Middle frontal gyrus (tissue), 1 donor: ENCODE results near the gene PLEKHA7.

Experiments
- DNase-seq: peaks from one replicate; pipeline ENCODE4 v3.0.0-alpha.2; 2015; ENCODE audit warnings: low spot score; ENCODE audit errors: extremely low spot score

PLEKHA7 gene

DNA sequence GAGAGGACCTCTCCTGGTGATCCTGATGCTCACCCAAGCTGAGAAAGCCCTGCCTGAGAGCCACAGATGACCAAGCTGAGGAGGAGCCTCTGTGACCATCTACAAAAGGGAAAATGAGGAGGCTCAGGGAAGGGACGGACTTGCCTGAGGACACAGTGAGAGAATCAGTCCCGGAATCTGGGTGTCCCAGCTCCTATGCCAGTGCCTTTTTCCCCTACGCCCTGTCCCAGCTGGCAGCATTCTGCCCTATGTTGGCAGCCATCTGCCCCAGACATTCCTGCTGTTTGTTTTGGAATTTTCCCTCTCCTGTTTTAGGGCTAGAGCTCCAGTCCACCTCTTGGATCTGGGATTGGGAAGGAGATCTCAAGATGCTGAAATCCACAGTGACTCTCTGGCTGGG, 221.2 kb downstream of the PLEKHA7 start:
- DNase-seq: no peak

DNA sequence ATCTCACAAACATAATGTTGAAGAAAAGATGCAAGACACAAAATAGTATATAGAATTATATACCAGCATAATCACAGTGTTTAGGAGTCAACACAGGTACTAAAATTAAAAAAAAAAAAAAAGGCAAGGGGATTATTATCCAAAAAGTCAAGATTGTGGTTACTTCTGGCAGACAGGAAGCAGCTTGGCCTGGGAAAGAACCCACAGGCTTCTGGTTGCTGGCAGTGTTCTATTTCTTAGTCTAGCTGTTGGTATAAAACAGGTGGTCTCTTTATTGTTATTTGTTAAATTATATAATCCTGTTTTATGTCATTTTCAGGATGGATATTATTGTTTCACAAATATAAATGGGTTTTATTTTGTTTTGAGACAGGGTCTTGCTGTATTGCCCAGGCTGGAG, 221.8 kb downstream of the PLEKHA7 start:
- DNase-seq: no peak

DNA sequence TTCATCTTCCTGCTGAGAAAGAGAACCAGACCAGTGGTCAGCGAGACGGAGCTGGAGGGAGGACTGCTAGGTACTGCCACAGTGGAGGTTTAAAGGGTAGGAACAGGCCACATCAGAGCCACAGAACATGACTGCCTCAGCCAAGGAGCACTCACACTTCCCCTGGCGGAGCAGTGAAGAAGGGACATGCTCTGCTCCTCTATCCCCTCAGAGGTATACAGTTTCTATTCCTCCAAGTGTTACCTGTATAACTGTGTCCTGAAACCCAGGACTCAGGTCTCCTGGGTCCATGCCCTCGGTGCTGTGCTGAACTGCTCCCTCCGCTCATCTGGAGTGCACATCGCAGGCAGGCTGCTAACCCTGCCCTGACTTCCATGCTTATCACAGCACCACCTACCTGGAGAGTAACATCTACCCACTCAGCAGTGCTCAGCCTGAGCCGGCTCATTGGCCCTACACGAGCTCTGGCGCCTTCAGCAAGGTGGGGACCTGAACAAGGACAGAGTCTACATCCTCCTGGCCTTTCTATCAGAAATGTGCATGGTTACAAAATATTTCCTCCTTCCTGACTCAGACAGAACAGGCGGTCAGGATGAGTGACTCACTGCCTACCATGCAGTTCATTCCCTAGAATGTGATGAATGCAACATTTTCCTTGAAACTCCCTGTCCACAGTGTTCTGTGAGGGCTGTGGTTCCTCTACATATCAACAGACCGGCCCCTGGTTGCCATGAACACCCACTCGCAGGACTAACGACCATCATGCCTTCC, 222.8 kb downstream of the PLEKHA7 start:
- DNase-seq: no peak

DNA sequence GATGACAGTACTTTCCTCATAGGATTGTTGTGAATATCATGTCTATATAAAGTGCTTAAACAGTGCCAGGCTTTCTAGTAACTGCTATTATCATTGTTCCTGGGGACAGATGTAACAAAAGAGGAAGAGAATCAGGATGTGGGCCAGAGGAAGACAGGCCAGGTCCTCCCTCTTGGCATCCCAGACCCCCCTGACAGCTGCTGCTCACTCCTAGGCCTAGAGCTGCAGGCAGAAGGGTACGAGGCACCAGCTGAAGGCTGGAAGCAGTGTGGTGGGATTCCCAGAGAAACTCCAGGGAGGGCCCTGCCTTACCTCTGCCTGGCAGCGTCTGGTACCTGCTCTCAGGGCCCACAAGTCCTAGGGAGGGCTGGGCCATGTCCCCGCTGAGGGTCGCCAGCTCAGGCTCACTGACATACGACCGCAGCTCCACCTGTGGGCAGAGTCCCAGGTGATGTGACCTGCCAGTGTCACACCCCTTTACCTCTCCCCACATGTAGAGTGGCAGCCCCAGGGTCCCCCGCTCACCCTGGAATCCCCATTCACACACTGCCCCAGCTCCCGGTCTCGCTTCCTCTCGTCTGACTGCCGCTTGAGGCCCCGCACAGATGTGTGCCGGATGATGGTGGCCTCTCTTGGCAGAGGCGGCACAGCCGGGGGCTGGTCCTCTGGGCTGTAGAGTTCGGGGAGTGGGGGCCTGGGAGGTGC, 223.6 kb downstream of the PLEKHA7 start:
- DNase-seq: no peak

- no peak for DNase-seq
Observed at GRCh38 chr11:16789560-16790485, 224.4 kb downstream of the PLEKHA7 start.

DNA sequence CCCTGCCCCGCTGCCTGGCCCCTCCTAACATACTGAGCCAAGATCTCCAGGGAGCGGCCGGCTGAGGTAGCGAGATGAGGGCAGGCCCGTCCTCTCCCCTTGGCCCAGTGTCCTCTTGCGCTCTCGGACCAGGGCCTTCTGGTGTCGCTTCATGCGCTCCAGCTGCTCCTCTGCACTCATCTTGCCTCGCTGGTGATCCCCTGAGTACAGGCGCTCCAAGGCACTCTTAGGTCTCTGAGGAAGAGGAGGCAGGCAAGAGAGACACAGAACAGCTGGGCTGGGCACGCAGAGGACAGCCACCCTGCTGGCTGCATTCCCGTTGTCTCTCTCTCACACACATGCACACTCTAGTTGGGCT, 225.2 kb downstream of the PLEKHA7 start:
- DNase-seq: no peak

DNA sequence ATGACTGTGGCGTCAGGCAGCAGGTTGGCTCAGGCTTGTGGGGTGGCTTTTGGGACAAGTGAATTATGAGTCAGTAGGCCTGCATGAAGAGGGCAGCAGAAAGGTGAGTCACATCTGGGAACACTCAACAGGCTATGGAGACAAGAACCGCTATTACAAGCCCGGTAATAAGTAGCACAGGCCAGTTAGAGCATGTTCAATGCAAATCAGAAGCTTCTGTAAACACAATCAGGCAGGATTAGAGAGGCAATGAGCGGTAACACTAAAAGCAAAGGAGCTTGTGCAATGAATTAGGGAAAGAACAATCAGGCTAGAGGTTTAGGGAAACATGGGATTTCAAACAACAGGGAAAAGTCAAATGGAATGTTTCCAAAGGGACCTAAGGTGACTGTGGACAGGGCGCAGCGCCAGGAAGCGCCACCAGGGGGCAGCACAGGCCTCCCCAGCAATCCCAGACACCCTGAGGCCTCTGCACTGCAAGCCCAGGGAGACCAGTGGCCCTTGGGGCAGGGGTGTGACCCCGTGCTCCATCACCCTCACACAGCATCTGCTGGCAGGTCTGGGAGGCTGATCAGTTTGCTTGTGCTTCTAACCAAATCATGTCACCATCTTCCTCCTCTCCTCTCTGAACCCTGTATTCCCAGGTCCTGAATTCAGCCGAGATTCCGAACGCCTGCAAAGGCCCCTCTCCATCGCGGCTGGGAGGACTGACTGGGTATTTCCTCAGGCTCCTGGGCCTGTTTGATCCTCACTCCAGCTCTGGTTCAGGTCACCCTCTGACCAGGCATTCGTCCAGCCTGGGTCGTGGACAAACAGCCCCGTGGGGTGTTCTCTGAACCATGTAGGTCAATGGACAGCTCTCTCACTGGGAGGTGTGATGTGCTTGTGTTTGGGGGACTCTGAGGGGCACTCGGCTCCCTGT, 225.8 kb downstream of the PLEKHA7 start:
- no peak for DNase-seq

GRCh38 chr11:16787035-16787742, 227.0 kb downstream of the PLEKHA7 start:
- no peak for DNase-seq

- DNase-seq: no peak
Observed at GRCh38 chr11:16786131-16786530, 228.1 kb downstream of the PLEKHA7 start.

GRCh38 chr11:16785520-16786128, 228.6 kb downstream of the PLEKHA7 start:
- peak; percentile 73 for DNase-seq

DNA sequence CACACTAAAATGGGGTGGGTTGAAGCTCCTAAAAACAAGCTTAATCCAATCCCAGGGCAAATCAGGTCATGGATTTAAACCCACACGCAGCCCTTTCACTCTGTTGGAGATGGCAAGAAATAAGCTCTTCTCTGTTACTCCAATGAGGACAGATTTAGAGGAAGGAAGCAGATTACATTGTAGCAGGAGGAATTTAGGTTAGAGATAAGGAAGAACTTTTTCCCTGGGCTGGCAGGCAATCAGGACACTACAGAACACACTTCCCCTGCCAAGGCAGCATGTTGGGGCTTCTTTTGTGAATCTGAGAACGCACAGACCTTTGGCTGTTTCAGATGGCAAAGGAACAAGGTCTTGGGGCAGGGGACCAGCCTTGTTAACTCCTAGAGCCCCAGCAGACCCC, 229.5 kb downstream of the PLEKHA7 start:
- no peak for DNase-seq

GRCh38 chr11:16784097-16784496, 230.1 kb downstream of the PLEKHA7 start:
- DNase-seq: no peak

DNA sequence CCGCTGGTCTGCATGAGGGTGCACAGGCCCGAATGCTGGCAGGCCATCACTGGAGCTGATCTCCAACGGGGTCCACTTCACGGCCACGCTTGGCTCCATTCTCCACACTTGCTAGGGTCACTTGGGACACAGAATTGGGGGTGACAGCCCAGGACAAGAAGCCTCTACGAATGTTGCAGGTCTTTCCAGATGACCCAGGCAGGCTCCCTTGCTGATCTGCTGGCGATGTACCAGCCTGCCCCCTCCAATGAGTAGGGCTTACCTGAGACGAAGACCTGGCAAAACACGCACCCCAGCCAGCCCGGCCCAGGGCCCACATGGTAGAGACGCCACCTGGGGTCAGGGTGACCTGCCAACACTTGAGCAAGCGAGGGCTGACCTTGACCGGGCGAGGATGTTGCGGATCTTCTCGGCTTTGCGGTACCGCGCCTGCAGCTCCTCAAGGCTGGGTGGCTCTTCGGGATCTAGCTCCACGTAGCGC, 230.9 kb downstream of the PLEKHA7 start:
- no peak for DNase-seq

GRCh38 chr11:16781936-16782919, 232.0 kb downstream of the PLEKHA7 start:
- no peak for DNase-seq

GRCh38 chr11:16780698-16781550, 233.3 kb downstream of the PLEKHA7 start:
- no peak for DNase-seq

DNA sequence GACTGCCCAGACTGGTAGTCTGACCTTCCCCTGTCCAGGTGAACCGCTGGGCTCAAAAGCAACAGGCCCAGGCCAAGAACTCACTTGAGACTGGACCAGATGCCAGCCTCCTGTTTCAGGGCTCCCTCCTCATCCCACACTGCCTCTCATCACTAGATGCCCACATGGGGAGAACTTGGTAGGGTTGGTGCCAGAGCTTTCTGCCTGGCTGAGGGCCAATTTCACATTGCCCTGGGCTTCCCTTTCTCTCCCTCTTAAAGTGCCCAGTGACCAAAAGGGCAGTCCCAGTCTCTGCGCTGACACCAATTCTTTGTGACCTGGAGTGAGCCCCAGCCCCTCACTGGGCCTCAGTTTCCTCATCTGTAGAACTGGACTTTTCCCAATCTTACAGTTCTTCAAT, 234.1 kb downstream of the PLEKHA7 start:
- DNase-seq: no peak

DNA sequence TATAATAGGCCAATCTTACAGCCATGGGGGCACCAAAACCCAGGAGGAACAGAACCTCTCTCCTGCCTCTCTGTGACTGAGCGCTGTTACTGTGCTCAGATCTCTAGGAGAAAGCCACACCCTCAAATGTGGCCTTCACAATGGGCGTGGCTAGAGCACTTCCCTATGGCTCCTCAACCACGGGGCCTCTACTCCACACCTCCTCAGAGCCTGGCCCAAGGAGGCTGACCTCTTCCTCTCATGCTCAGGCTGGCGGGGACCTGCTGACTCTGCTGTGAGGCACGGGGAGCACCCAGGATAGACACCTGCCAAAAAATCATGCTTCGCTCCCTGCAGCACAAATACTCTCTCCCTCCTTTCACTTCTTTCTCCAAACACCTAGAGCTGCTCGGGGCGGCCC, 234.8 kb downstream of the PLEKHA7 start:
- DNase-seq: no peak

GRCh38 chr11:16778876-16779275, 235.3 kb downstream of the PLEKHA7 start:
- DNase-seq: no peak
